ENCODE results near the gene FOXP2.

DNA sequence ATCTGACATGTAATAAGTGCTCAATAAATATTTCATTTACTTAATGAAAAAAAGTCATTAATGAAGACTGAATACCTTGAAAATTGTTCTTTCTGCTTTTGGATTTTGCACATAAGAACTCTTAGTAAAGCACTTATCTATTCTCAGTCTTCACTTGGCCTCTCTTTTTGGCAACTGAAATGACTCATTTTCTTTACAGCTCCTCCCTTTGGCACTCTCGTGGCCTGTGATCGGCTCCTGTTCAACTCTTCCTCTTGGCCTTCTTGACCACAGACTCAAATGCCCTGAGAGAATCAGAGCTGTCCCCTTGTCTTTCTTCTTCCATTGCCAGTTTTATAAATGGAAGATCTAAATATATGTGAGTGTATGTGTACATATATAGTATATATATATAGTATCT, 54.2 kb downstream of the FOXP2 start:
- TF ChIP-seq, protein P1, sequence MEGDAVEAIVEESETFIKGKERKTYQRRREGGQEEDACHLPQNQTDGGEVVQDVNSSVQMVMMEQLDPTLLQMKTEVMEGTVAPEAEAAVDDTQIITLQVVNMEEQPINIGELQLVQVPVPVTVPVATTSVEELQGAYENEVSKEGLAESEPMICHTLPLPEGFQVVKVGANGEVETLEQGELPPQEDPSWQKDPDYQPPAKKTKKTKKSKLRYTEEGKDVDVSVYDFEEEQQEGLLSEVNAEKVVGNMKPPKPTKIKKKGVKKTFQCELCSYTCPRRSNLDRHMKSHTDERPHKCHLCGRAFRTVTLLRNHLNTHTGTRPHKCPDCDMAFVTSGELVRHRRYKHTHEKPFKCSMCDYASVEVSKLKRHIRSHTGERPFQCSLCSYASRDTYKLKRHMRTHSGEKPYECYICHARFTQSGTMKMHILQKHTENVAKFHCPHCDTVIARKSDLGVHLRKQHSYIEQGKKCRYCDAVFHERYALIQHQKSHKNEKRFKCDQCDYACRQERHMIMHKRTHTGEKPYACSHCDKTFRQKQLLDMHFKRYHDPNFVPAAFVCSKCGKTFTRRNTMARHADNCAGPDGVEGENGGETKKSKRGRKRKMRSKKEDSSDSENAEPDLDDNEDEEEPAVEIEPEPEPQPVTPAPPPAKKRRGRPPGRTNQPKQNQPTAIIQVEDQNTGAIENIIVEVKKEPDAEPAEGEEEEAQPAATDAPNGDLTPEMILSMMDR (conservative IDR thresholded peaks at IDR 0.05; ENCODE audit: low read depth, low read length), result no peak
- TF ChIP-seq EZH2phosphoT487 (IDR thresholded peaks at IDR 0.05; ENCODE audit: borderline replicate concordance, low read length), result no peak
